Stimulated activated CD8-positive, alpha-beta memory T cell treated with anti-CD3 and anti-CD28 coated beads, Interleukin-12 subunit alpha, Interleukin-12 subunit beta, amount 100 ng/mL, for 24 hours (primary cell): ENCODE data around the gene PTCHD4.

Source experiments
- DNase-seq: peaks from one replicate; pipeline ENCODE4 v3.0.0-alpha.2; 2020; ENCODE audit errors: extremely low read depth

The PTCHD4 gene

GRCh38 chr6:48099713-48100587, 11.0 kb downstream of the PTCHD4 start:
- no peak for DNase-seq

GRCh38 chr6:48098923-48099322, 12.1 kb downstream of the PTCHD4 start:
- DNase-seq: no peak

DNA sequence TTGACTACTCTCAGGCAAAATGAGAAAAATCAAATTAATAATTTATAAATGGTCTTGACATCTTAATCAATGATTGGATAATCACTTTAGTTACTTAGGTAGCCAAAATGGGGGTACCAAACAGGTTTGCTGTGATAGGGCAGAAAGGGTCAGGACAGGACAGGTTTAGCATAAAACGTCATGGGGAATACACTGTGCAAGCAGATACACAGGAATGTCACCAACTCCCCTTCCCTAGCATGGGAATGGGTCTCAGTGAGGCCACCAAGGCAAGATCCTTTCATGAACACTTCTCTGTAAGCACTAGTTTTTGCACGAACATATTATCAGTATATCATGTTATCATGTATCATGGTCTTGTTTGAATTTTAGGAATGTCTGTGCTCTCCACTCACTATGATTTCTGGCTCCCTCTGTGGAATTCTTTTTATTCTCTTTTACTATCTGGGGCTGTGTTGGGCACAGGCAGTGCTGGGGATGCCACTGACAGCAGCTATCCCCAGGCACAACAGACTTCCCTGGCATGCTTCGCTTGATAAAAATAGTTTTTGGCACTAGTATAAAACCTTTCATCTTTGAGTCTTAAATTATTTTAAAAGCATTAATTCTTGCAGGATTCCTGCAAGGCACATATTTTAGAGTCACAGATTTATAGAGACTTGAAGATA, 18.3 kb downstream of the PTCHD4 start:
- no peak for DNase-seq

DNA sequence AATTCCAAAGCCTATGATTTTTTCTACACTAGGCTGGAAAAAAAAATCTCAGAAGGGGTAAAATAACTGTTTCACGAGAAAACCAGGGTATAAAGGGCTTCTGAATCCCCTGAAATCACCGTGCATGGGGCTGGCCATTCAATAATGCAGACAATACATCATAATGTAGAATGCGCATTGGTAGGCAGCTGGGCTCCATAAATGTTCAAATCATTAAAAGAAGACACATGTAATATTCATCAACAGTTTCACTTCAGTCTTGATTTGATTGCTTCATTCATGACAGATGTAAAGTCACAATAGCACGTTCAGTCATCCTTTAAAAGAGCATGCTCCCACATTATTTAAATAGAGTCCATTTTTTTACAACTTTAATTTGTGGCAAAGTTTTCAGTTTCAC, 20.5 kb downstream of the PTCHD4 start:
- no peak for DNase-seq

DNA sequence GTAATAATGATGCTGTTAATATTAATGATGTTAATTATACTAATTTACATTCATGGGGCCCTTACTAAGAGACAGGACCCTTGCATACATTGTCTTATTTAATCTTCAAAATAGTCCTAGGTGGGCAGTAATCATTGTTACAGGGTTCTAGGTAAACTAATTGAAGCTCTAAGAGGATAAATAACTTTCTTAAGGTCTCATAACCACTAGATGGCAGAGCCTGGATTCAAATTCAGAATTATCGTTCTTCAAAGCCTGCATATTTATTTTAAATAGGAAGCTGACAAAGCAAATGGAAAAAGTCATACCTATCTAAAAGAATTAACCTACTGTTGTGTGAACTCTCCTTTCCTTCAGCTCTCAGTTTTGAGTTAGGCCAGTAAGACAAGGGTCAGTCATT, 23.5 kb downstream of the PTCHD4 start:
- DNase-seq: no peak

- DNase-seq: no peak
Observed at GRCh38 chr6:48086187-48086586, 24.8 kb downstream of the PTCHD4 start.

DNA sequence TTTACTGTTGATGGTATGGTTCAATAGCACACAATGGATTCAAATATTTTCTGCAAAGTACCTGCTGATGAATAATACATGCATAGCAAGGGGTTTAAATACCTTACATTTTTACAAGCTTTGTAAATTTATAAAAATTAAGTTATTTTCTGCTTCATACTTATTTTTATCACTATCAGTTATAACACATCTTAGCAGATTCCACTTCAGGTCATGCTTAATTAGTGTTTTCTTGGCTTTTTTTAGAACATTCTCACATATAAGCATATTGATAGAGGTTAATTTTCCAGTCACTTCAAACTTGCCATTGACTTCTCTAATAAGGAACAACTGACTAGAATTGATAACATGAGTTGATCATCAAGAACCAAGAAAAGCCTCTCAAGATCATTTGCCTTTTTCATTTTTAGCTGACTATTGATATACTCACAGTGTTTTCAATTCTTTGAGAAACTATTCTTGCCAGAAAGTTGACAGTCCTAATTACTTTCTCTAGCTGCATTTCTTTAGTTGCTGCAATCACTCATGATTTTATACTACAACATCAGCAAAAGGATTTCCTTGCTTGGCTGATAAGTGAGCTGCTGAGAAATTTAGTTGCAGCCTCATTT, 25.8 kb downstream of the PTCHD4 start:
- DNase-seq: no peak

DNA sequence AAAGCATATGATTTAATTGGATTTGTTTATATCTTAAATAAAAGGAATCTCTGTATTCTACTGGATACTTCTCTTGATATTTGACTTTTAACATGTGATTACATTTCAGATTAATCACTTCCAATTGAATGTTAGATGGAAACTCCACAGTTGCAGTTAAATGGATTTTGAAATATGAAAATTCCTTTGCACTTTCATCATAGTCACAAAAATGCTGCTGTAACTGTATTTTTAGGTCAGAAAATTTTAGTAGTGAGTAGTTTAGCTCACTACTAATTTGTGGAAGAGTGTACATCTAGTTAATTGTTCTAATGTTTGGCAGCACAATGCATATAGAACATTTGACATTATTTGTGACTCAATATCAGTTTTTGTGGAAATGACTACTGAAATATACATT, 26.8 kb downstream of the PTCHD4 start:
- DNase-seq: no peak

GRCh38 chr6:48080227-48081009, 30.6 kb downstream of the PTCHD4 start:
- no peak for DNase-seq

DNA sequence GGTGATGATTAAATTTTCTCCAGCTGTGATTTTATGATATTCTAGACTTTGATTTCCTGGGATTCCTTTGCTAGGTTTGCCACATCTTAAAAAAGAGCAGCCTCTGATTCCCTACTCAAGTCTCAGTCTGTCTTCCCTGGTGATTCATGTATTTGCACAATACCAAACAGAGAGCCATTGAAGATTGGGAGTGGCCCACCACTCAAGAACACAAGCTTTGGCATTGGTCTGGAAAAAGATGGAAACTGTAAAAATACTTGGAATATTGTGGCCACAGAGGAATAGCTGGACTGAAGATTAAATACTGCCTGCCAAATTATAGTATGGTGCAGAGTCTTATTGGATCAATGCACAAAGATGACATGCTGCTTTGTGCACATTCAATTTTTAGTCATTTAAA, 32.9 kb downstream of the PTCHD4 start:
- DNase-seq: no peak

GRCh38 chr6:48075181-48075580, 35.8 kb downstream of the PTCHD4 start:
- DNase-seq: no peak

GRCh38 chr6:48073976-48074767, 36.8 kb downstream of the PTCHD4 start:
- DNase-seq: no peak

GRCh38 chr6:48071833-48072232, 39.2 kb downstream of the PTCHD4 start:
- DNase-seq: no peak

GRCh38 chr6:48069280-48069679, 41.7 kb downstream of the PTCHD4 start:
- DNase-seq: no peak

- DNase-seq: no peak
Observed at GRCh38 chr6:48068278-48069251, 42.4 kb downstream of the PTCHD4 start.

GRCh38 chr6:48067886-48068277, 43.1 kb downstream of the PTCHD4 start:
- no peak for DNase-seq

DNA sequence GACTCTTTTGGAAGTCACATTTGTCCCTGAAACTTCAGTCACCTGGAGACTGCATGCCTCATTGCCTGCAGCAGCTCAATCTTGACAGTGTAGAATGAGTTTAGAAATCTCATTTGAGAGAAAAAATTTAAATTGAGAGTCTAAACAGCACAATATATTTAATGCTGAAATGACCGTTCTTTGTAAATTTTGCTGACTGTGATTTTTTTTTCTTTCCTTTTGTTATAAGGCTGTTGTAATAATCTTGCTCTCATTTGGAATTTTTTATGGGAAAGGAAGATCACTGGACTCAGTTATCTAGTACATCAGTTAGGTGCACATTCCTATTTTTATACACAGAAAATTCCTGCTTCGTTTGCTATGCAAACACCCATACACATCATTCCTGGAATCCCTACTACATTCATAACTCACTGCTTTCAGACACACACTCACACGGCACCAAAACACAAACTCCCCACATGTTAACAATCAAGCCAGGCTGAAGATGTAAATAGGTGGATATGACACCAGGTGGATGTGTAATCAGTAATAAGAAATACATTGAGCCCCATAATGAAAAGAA, 43.8 kb downstream of the PTCHD4 start:
- no peak for DNase-seq

DNA sequence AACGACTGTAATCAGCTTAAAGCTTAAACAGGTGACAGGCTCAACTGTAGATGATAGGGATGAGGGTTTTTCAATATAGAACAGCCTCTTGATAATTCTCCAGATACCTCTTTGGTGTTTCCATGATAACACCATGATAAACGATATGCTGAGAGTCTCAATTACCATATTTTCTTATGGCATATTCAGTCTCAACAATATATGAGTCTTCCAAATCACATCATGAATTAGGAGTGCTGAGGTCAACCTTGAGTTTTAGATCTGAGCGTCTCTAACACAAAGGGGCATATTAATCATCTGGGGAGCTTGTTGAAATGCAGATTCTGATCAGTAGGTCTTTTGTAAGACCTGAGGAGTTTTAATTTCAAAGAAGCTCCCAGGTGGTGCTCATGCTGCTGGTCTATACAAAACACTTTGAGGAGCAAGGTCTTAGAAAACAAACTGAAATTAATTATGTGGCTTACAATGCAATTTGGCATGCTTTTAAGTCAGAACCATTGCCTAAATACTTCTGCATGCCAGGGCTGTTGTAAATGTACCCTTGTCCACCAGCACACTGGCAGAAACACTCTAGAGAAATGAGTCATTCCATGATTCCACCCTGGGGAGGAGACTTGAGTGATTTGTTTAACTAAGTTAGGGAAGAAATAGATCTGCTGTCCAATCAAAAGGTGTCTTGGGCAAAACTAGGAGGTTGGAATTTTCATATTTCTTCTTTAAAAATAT, 49.6 kb downstream of the PTCHD4 start:
- DNase-seq: no peak
